ENCODE results near the gene LGALS7.

Gene LGALS7

DNA sequence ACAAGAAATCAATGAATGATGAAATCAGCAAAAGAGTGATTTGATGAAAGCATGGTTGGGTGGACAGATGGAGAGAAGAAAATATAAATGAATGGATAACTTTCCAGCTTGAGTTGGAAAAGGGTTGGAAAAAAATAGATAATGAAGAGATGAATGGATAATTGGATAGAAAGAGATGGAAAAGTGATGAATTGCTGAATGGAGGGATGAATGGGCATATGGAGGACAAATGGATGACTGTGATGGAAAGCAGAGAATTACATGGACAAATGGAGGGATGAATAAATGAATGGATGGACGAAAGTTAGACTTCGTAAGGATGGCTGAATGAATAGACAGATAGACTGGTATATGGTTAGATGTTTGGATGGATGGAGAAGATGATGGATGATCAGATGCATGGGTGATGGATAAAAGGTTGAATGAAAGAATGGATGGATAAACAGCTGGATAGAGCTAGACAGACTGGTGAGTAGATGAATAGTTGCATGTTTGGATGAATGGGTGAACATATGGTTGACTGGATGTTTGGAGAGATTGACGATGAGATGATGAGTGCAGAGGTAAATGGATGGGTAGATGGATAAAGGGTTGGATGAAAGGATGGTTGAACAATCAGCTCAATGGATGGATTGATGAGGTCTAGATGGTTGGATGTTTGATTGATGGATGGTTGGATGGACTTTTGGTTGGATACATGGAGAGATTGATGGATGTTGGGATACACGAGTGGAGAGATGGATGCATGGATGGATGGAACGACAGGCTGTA lies 27.4 kb upstream of the LGALS7 start:
- TF ChIP-seq CTCF (IDR thresholded peaks at IDR 0.05) = no peak

DNA sequence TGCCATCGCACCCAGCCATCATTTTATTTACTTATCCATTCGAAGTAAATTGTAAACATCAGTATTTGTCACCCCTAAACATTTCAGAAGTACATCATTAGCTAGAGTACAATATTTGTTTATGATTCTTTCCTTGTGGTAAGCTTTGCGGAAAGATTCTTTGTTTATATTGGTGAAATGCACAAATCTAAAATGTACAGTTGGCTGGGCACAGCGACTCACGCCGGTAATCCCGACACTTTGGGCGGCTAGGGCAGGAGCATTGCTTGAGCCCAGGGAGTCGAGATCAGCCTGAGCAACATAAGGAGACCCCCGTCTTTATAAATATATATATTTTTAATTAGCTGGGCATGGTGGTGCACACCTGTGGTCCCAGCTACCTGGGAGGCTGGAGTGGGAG lies 25.8 kb upstream of the LGALS7 start:
- TF ChIP-seq CTCF (IDR thresholded peaks at IDR 0.05) = no peak

DNA sequence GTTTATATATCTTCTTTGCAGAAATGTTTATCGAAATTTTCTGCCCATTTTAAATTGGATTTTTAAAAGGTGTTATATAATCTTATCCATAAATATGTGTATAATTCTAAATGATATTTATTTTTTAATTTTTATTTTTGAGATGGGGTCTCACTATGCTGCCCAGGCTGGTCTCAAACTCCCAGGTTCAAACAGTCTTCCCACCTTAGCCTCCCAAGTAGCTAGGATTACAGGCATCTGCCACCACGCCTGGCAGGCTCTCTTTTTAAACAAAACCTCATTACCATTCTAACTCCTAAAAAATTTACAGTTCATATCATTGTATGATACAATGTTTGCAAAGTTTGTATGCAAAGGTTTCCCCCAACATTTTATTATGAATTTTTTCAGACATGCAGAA lies 22.8 kb upstream of the LGALS7 start:
- no peak for TF ChIP-seq CTCF (IDR thresholded peaks at IDR 0.05)

DNA sequence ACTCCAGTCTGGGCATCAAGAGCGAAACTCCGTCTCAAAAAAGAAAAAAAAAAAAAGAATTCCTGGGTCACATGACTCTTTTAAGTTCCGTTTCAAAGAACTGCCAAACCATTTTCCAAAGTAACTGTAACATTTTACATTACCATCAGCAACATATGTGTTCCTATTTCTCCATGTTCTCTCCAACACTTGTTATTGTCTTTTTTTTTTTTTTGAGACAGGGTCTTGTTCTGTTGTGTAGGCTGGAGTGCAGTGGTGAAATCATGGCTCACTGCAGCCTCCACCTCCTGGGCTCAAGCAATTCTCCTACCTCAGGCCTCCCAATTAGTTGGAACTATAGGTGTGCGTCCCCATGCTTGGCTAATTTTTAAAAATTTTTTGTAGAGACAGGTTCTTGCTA lies 22.2 kb upstream of the LGALS7 start:
- TF ChIP-seq CTCF (IDR thresholded peaks at IDR 0.05) = no peak

DNA sequence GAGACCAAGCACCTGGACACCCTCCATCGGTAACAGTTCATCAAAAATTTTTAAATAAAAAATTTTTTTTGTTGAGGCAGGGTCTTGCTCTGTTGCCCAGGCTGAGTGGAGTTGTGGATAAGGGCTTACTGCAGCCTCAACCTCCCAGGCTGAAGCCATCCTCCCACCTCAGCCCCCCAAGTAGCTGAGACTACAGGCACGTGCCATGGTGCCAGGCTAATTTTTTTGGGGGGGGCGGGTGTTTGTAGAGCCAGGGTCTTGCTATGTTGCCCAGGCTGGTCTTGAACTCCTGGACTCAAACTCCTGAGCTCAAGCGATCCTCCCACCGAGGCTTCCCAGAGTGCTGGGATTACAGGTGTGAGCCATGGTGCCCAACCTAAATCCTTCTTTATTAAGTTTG lies 20.4 kb upstream of the LGALS7 start:
- no peak for TF ChIP-seq CTCF (IDR thresholded peaks at IDR 0.05)

DNA sequence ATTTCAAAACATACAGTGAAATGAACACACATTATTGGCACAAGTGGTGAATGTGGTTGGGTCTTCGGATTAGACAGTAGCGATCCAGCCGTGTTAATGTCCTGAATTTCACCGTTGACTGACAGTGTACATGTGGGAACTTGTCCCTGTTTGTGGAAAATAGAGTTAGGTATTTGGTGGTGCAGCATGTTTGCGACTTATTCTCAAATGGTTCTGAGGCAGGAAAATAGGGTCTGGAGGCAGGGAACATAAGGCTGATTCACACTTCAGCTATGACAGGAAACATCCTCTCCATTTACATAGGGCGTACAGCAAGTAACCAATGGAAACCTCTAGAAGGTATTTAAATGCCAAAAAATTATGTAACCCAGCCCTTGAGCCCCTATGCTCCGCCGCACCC lies 19.9 kb upstream of the LGALS7 start:
- TF ChIP-seq CTCF (IDR thresholded peaks at IDR 0.05) = no peak

DNA sequence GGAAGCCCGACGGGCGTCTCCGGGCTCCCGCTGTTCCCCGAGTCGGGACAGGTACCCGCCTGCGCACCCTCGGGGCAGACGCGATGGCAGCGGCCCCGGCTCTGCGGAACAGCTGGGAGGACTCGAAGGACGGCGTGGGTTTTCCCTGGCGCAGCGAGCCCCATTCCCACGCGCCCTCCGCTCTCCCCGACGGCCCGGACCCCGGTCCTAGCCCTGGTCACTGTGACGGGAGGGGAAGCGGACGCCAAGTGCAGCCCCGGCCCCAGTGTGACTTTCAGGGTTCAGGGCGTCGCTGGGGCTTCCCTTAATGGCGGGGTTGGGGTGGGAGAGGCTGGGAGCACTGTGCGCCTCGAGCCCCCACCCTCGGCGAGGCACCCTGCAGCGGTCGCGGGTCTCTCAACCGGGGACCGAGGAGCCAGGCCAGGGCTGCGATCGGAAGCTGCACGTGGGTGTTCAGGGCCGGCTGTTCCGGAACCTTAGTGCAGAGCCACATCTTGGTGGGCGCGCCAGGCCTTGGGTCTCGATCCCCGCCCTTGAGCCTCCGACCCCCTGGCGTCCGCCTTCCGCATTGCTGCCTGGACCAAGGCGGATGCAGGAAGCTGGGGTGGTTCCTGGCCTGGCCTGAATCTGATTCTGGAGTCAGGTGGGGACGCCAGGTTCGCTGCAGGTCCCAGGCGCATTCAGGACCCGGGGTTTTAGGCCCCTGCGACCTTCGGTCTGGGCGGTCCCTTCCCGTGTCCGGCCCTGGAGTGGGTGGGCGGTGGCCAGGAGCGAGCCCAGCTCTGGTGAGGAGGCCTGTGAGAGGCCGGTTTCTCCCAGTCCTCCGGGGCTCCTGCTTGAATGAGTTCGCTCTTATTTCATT lies 19.2 kb upstream of the LGALS7 start:
- no peak for TF ChIP-seq CTCF (IDR thresholded peaks at IDR 0.05)
